CD4-positive, alpha-beta T cell treated with Interleukin-4 for 1 hour (primary cell): ENCODE results near the gene MED25.

Experiments used
- DNase-seq, 2 donors: peaks; one replicate each; pipeline ENCODE4 v3.0.0-alpha.2; 2020 to 2022

Gene MED25

DNA sequence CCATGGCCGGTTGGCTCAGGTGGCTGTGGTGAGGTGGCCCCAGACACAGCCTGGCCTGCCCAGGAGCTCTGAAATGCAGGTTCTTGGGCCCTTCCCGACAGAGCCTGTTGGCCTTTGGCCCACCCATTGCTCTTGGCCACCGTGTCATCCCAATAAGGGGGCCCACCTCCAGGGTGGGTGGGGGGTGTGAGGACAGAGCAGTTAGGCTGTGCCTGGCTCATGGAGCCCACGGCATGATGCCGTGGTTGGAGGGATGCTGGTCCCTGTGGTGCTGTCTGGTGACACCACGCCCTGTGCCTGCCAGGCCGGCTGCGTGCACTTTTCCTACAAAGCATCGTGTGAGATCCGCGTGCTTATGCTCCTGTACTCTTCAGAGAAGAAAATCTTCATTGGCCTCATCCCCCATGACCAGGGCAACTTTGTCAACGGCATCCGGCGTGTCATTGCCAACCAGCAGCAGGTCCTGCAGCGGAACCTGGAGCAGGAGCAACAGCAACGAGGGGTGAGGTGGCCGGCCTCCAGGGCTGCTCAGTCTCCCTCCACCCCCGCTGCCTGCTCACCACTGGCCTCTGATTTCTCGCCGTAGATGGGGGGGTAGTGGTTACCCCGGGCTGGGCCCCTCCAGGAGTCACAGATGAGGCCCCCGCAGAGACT is 41.7 kb downstream of the MED25 start:
- DNase-seq = no peak

DNA sequence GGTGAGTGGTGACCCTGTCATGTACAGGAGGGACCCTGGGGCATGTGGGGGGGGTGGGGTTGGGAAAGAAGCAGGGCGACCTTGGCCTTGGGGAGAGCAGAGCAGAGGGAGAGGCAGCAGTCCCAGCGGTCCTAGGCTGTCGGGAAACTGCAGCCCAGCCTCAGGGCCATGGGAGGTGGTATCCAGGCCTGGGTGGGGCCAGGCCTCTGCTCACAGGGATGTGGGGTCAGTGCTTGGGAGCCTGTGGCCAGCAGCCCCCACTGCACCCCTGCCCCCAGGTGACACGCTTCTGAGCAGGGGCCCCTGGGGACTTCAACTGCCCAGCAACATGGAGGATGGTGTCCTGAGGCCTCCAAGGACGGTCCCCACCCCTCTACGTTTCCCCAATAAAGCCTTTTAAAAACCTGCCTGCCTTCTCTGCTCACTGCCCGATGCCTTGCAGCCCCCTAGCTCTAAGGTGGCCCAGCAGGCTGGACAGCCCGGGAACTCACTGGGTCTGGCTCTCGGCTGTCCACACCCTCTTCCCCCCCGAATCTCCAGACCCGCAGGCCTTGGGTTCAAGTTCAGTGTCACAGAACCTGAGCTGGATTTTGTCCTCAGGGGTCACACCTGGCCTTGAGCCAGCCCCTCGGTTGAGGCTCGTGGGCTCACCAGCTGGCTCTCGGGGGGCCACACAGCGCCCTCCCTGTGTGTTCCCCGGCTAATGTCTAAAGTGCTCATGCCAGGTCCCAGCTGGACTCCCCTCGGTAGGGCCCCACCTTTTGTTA is 42.4 kb downstream of the MED25 start:
- no peak for DNase-seq

DNA sequence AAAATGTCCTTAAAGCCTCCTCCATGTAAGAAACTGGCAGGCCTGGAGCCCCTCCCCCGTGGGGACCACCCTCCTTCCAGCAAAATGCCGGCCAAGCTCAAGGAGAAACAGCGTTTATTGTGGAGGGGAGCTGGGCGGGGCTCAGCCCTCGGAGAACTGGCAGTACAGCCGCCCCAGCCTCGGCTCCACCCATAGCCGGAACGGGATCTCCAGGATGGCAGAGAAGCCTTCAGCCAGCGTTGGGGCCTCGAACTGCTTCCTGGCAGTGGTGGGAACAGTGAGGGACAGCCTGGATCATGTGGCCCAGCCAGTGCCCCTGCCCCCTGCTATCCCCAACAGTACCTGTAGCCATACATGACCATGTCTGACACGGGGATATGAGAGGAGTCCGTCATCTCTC is 43.0 kb downstream of the MED25 start:
- DNase-seq = no peak

DNA sequence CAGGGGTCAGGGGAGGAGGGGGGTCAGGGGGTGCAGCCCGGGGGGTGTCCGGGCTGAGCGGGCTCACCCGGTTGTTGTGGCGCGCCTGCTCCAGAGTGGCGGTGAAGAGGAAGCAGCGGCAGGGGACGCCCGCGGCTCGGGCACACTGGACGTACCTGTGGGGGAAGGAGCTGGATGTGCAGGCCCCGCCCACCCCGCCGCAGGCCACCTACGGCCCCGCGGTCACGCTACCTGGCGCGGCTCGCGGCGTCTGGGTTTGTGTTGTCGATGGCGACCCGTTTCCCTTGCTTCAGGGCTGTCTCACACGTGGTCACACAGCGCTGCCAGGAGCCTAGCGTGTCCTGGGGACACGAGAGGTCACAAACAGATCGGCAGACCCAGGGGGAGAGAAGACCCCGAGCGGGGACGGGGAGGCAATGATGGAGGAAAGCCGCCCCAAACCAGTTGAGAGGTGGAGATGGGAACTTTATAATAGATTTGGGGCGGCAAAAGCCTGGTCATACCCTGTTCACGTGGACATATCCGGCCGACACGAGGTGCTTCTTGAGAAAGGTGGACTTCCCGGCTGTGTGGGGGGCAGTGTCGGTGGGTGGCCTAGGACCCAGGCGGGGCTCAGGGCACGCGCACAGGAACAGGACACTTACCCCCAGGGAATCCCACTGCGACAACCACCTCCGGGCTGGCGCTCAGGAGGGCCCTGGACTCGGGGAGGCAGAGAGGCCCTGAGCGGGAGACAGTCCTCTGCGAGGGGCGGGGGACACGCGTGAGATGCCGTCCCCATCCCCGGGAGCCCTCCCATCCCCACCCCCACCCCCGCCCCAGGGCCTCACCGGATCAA is 43.7 kb downstream of the MED25 start:
- DNase-seq = no peak

DNA sequence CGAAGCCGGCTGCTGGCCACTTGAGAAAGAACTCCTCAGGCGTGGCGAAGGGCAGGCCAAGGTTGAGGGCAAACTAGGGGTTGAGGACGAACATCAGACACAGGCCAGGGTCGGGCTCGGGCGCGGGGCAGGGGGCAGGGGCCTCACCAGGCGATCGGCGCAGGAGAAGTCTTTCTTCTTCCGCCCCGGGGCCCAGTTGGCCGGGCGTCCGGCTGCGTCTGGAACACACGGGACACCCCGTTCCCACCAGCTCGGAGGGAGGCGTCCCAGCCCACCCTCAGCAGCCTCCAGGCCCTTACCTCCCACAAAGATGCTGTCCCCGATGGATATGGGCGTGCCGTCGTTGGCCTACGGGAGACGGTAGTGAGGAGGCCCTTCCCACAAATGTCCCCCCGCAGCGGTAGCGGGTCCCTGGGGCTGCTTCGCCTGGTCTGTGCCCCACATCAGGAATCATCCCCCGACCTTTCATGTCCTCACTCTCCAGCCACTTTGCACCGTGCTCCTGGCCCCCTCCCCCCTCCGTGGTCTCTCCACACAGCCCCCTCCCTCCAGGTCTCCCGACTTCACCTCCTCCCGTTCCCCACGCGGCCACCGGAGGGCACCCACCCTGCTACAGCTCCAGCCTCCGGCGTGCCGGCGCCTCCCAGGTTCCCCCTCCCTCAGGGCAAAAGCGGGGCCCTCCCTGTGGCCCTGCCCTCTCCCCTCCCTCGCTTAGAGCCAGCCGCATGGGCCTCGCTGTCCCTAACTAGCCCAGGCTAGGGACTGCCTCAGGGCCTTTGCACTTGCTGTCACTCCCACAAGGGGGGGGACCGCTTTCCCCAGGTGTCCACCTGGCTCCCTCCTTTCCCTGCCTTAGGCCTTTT is 44.5 kb downstream of the MED25 start:
- DNase-seq = no peak

DNA sequence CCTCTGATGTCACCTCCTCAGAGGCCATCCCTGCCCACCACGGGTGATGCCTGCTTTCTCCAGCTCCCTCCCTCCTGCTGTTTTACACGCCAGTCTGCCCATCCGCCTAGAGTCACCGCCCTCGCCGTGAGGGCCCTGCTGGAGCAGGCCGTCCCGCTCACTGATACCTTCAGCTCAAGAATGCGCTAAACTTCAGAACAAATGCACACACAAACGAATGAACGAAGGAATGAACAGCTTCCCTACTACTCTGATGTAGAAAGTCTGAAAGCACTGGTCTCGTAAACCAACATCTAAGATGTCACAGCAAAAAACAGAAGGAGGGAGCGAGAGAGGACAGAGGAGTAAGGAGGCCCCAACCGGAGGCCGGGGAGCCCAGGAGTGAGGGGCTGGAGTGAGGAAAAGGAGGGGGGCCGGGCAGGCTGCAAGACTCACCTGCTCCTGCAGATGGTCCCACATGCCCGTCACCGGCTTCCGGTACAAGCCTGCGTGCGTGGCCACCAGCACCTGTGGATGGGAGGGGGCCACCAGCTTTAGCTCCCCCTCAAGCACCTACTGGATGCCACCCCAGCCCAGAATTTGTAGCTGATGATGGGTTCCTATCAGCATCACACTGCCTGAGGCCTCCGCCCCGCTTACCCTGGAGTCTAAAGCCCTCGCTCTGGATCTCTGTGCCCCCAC is 45.3 kb downstream of the MED25 start:
- no peak for DNase-seq

DNA sequence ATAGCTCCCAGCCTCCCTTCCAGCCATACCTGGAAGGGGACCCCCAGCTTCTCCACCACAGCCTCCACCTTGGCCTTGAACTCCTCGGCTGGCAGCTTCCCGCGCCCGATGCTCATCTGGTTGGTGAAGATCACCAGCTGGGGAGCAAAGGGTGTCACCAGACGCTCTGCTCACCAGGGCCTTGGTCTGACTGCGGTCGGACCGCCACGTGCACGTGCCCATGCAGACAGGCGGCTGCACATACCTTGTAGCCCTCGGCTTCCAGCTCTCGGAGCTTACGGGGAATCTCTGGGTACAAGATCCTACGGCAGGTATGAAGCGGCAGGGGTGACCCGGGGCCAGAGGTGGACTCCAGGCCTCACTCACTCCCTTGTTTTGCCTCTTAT is 45.8 kb downstream of the MED25 start:
- no peak for DNase-seq

DNA sequence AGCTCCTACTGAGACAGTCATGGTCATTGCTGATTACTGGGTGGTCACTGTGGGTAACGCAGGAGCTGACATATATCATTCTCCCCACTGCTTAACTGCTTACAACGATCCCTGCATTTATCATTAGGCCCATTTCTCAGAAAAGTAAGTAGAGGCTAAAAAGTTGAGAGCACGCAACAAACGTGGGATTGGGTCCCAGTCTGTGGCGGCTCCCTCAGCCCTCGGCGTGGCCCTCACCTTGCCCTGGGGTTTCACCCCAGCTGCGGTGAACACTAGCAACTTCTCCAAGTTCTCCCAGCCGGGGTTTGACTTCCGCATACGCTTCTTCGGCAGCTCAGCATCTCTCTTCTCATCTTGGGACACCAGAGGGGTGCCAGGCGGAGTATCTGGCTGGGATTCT is 46.8 kb downstream of the MED25 start:
- no peak for DNase-seq

DNA sequence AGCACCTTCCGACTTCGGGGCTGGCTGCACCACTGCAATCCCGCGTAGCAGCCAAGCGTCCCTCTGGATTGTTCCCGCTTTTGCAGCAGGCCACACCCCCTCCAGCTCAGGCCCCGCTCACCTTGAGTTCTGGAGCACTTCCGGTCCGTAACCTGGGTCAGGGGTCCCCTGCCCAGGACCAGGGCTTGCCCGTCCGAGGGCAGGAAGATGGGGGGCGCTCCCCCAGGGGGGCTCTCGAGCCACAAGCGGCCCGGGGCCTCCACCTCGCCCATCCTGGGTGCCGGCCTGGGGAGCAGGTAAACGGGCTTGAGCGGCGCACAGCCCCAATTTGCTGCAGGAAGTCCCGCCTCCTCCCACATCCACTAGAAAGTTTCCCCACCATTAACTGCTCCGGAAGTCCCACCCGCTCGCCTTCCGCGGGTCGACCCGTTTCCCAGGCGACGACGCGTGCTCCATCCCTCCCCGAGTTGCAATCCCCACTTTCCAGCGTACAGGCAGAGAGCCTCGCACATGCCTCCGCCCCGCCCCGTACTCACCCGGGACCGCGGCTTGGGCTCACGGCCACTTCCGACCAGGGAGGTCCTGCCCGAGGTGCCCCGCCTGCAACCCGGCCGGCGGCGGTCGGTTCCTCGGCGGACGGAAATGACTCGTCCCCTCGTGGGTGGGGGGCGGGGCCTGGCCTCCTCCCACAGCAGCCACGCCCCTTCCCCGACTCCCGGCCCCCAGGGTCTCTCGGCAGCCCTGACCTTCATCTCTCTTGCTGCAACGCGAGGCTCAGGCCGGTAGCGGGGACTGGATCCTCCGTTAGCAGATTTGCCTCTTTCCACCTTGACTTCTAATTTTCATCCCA is 49.1 kb downstream of the MED25 start, which contains the start of gene PNKP:
Gene PNKP (minus strand): TSS at position 644 of the 850 bp plus-strand sequence. CDS start 372 bp downstream, at position 272.
- peak; percentile 88 to 90 for DNase-seq

DNA sequence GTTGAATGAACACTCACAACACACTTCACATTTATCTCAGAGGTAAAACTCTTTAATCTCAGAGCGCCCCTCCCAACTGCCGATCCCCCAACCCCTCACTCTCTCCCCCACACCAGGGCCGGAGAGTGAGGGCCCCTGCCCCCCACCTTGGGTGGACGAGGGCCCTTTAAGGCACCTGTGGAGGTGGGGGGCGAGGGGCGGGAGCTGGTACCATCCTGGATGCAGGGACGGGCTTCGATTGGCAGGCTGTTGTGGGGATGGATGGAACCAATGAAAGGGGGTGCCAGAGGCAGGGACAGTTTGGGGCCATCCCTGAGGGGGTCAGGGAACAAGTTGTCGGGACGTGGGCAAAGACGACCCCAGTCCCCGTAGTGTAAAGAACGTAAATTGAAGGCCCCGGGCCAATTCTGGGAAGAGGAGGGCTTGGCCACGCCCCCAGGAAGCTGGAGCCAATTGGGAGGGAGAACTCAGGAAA is 51.0 kb downstream of the MED25 start:
- no peak for DNase-seq

DNA sequence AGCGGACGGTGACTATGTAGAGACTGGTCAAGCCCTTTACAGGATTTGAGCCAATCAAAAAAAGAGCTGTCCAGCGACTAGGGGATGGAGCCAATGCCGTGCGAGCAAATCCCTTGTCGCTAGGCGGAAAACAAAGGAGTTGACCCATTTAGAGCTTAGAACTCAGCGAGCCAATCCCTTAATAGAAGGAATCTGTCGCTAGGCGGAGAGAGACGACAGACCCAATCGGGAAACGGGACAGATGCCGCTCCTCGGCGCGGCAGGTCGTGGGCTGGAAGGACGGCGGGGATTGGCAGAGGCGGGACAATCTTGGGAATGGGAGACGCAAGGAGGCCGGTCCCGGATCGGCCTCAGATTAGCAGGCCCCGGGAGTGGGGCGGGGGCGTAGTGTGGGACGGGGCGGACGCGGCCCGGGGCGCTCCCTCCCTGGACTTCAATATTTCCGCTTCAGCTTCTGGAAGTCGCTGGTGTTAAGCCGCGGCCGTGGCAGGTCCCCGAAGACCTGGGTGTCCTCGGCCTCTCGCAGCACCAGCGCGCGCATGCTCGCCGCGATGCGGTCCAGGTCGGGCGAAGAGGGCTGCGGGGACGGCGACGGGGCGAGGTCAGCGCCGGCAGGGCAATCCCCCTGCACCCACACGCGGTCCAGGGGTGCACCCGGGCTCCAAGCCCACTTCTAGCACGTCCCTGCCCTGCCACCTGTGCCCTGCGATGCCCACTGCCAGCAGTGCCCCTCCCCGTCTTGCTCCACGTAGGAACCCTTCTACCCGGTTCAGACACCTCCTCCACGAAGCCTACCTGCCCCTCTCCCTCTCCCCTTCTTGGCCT is 51.6 kb downstream of the MED25 start:
- peak; percentile 98 to 99 for DNase-seq

DNA sequence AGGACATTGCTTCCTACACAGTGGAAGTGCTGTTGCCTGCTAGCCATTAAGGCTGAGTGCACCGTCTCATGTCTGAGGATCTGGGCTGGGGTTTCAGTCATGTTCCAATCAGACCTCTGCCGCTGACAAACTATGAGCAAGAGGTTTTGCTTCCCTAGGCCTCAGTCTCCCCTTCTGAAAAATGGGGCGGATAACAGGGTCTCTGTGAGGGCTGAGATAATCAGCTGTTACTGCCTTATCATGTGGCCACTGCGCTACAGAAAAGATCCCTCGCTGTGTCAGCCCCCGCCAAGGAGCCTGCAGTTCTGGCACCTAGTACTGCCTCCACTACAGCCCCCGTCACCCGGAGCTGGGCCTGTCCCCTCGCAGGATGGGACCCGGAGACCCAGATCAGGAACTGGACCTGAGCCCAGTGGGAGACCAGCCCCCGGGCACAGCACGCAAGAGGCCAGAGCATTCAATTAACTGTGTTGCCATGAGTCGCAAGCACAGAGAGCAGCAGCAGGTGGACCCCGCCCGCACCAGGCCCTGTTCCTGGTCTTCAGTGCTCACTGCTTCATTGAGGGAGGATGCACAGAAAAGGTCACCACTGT is 52.3 kb downstream of the MED25 start:
- no peak for DNase-seq

DNA sequence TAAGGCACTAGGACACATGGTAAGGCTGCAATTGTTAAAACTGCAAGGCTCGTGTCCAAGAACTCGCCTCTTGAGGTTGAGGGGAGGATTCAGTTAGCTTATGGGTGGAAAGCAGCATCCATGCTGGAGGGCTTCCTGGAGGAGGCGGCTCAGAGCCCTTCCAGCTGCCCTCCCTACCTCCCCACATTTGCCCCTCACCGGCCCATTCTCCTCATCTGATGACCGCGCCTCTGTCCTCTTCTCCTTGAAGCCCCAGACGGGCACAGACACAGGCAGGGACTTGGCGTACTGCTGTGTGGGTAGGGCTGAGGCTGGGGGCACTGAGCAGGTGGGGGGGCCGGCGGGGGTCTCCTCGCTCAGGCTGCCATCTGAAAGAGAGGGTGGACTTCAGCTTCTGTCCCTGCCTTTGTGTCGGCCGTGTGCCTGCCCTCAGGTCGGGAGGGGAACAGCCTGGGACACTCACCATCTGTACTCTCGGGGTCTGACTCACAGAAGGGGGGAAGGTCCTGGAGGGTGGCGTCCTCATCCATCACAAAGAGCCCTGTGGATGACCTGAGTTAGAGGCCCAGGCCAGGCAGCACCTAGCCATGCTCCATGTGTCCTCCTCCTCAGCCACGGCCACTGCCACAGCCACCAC is 53.4 kb downstream of the MED25 start:
- DNase-seq = no peak

DNA sequence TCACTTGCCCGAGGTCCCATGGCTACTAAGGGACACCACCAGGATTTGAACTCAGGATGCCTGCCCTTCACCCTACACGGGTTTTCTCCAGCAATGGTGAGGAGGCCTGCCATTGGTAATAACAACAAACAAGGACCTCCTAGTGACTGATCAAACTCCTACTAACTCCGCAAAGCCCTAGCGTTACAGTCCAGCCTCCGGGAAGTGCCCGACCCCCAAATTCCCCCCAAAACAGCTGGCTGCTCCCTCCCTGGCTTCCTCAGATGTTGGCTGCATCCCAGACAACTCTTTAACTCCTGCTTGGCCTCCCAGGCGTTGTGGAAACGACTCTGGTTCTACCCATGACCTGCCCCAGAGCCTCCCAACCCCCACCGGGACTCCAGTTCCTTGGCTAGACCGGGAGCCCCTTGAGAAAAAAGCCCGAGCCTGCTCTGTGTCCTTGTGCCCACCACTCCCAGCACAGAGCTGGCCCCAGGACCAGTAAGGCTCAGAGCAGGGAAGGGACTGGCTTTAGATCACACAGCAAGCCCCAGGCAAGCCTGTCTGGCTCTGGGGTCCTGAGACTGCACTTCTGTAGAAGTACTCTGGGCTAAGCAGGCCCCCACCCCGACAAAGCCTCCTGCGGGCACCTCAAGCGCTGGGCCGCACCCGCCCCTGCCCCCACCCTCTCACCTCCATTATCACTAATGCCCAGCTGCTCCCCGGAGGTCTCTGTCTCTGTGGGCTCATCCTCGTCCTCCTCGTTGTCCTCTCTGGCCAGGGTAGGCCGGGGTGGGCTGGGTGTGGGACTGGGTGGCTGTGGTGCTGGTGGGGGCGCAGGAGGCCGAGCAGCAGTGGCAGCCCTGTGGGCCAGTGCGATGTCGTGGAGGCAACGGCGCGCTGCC is 54.4 kb downstream of the MED25 start:
- DNase-seq = no peak

DNA sequence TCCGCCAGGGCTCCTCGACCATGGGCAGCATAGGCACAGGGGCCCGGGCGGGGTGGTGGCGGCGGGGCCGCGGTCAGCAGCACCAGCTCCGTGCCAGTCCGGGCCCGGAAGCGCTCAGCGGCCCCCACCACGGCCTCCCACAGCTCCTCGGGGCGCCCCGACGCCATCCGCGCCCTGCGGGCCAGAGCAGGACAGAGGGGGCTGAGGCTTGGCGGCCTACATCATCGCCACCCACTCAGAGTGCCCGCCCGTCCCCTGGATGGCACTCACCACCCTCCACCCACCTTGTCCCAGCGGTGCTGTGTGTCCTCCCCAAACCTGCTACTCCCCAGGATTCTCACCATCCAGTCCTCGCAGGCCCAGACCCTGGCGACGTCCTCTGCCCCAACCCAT is 55.0 kb downstream of the MED25 start:
- DNase-seq = no peak

DNA sequence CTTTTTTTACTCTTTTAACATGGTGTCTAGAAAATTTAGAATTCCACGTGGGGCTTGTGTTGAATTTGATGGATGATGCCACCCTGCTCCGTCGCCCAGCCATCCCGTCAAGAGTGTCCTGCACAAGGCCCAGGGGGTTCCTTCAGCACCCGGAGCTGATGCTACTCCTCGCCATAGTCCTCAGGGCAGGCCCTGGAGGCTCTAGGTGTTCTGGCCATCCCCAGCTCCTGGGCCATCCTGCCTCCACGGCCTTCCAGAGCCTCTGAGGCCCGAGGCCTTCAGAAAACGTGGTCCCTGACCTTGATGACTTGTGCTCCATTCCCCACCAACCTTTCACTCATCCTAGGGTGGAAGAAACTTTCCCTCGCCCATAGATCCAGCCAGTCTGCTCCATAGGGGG is 55.7 kb downstream of the MED25 start:
- no peak for DNase-seq

DNA sequence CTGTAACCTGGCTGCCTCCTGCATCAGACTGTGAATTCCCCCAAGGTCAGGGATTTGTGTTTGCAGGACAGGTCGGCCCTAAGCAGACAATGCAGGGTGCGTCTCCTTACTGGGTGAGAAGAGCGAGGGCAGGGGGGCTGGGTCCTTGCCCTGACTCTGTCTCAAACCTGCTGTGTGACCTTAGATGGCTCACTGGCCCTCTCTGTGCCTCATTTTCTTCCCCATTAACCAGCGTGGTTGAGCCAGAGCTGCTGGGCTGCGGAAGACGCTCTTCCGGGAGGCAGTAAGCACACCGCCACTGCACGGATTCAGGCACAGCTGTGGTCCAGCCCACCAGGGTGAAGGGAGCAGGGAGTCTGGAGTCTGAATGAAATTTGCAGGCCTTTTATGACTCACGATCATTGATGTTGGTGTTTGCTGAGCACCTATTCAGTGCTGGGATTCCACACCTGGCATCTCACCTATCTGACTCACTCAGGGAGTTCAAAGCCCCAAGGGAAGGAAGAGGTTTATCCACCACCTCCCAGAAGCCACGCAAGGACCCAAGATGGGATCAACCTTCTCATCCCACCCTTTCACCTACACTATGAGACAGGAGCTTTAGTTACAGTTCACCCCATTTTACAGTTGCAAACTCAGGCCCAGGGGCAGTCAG is 56.5 kb downstream of the MED25 start:
- no peak for DNase-seq
